GM15510 (cell line): Measurements from ENCODE around the gene ETV7.

Experiments
- POLR2A ChIP-seq: IDR thresholded peaks from 3 replicates; pipeline ENCODE4 v1.6.1; 2011; ENCODE audit warnings: borderline replicate concordance; ENCODE audit not compliant: insufficient read length; ENCODE audit errors: extremely low read depth

ETV7 gene

DNA sequence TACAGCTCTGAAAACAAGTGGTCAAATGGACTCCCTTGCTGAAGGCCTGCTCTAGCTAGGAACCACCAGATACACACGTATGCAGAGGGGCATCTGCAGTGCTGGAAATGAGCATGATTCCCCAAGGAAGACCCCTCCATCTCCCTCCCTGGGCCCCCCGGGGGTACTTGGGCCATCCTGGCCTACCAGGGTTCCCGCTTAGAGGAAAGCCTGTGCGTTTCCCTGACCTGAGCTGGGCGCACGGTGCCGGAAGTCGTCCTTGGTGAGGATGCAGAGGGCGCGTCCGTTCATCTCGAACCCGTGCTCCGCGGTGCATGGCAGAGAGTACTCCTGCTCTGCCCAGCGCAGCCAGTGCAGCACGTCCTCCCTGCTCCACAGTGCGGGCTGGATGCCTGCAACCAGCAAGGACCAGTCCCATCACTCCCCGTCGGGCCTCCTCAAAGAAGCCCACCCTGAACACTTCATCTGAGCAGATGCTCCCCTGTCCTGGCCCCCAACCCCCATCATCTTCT, 11.8 kb downstream of the ETV7 start:
- TF ChIP-seq POLR2A: no peak

DNA sequence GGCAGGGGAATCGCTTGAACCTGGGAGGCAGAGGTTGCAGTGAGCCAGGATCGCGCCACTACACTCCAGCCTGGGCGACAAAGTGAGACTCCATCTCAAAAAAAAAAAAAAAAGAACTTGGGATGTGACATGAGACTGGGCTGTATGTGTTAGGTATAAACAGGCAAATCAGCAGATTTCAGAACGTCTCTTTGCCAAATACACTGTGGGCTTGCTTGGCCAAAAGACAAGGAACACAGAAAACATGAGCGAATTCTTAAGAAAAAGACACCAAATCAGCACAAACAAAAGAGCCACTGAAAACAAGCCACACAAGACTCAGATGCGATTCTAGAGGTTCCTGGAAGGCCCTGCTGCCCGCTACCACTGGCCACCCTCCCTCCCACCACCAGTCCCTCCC, 12.5 kb downstream of the ETV7 start:
- TF ChIP-seq POLR2A: no peak

DNA sequence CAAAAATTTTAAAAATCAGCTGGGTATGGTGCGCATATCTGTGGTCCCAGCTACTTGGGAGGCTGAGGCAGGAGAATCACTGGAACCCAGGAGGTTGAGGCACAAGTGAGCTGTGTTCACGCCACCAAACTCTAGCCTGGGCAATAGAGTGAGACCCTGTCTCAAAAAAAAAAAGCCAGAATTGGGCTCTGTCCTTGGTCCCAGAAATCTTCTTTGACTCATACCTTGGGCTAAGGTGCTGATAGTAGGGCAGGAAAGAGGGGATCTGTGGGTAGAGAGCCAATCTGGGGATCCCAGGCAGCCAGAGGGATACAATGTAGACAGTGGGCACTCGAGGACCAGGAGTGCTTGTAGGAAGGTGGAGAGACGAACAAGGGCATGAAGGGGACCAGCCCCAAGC, 13.3 kb downstream of the ETV7 start:
- TF ChIP-seq POLR2A: no peak

GRCh38 chr6:36373368-36374019, 14.0 kb downstream of the ETV7 start:
- TF ChIP-seq POLR2A: no peak

DNA sequence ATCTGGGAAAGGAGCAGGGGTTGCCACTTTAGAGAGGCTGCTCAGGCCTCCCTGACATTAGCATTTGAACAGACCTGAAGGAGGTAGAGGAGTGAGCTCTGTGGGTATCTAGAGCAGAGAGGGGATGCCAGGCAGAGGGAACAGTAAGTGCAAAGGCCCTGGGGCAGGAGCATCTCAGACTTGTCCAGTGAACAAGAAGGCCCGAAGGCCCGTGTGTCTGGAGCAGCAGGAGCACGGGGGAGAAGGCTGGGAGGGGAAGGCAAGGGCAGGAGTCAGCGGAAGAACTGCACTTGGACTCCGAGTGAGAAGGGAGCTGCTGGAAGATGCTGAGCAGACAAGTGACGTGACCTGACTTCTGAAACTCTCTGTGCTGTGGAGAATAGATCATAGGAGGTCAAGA, 15.4 kb downstream of the ETV7 start:
- TF ChIP-seq POLR2A: no peak

DNA sequence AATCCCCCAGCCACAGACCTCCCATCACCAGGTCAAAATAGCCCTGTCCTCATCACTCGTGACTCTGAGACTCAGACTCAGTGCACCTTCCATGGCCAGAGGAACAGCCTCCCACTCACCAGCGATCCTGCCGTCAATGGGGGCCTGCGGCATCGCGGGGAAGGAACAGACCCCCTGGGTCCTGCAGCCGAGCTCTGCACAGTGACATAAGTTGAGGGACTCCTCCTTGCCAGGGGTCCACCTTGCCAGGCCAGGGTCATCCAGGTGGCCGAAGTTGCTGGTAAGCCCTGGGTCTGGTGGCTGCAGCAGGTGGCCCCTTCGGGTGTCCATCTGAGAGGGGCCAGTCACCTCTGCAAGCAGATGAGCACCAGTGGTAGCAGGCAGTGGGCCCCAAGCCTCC, 16.3 kb downstream of the ETV7 start:
- no peak for TF ChIP-seq POLR2A

GRCh38 chr6:36370638-36371037, 16.8 kb downstream of the ETV7 start:
- no peak for TF ChIP-seq POLR2A

DNA sequence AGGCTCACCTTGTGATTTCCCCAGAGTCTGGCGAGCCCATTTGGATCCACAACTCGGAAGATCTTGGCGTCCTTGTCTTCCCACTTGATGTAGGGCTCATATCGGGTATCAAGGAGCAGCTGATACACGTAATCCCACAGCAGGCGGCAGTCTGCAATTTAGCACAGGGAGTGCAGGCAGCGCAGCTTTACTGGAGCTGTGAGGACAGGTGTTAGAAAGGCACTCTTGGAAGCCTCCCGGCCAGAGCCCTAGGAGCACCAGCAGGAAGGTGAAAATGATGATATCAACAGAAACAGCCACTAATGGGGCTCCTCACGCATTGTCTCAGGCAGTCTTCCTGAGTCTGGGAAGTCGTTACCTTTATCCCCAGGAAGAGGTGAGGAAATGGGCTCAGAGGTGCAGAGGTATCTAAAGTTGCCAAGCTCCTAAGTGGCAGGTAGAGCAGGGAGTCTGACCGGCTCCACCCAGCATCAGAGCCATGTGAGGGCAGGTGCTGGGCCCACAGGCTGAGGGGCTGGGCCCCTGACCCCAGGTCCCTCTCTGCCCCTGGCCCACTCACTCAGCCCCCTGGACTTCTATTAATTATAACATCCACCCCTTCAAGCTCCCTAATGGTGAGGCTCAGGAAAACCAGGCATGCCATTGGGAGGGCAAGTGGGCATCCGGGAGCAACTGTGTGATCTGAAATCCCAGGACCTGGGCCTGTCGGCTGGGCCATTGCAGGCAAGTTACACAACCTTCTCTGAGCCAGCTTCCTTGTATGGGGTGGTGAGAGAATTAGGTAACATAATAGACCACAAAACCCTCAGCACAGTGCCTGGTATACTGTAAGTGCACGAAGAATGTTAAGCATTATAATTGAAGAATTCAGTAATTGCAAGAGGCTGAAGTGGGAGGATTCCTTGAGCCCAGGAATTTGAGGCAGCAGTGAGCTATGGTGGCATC, 18.3 kb downstream of the ETV7 start:
- TF ChIP-seq POLR2A: no peak

DNA sequence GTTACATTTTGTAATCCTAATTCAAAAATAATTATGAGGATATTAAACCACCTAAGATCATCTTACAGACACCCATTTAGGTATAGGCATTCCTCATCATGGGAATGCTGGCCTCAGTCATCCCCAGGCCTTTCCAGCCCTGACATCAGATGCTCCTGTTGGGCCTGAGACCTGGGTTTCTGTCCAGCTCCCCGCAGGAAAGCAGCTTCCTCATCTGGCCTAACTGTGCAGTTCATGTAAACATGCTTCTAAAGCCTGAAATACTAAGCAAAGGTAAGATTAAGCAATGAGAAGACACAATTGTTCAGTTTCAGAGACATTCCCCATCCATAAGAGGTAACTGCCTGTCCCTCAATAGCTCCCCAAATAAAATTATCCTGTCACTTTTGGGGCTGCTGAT, 19.0 kb downstream of the ETV7 start:
- no peak for TF ChIP-seq POLR2A

DNA sequence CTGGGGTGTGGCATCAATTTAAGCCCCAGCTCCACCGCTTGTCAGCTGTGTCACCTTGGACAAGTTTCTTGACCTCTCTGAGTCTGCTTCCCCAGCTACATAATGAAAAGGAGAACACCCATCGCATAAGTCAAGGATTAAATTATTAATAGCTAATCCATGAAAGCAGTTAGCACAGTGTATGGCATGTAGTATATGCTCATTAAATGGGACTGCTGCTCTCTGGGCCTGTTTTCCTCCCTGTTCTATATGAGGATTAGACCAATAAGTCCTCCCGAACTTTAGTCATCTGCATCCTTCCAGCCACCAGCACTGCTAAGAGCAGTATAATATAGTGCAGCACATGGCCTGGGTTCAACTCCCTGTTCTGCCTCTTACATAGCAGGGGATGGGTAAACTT, 19.7 kb downstream of the ETV7 start:
- TF ChIP-seq POLR2A: no peak

- TF ChIP-seq POLR2A: no peak
Measured at GRCh38 chr6:36364669-36365479, 22.6 kb downstream of the ETV7 start.

GRCh38 chr6:36362551-36363370, 24.7 kb downstream of the ETV7 start:
- TF ChIP-seq POLR2A: no peak

GRCh38 chr6:36361071-36361470, 26.4 kb downstream of the ETV7 start:
- TF ChIP-seq POLR2A: no peak
